Islet precursor cell (in vitro differentiated cells): ENCODE data around the gene GATA2.

Experiments
- DNase-seq: peaks from one replicate; pipeline ENCODE4 v3.0.0-alpha.2; 2018

Gene GATA2

GRCh38 chr3:128472449-128473179 is 20.4 kb downstream of the GATA2 start:
- no peak for DNase-seq

- DNase-seq = no peak
Measured at GRCh38 chr3:128471720-128472119, 21.3 kb downstream of the GATA2 start.

- DNase-seq = no peak
Measured at GRCh38 chr3:128471110-128471509, 21.9 kb downstream of the GATA2 start.

- no peak for DNase-seq
Measured at GRCh38 chr3:128470134-128470899, 22.7 kb downstream of the GATA2 start.

GRCh38 chr3:128469556-128469955 is 23.4 kb downstream of the GATA2 start:
- DNase-seq = no peak

- DNase-seq = no peak
Measured at GRCh38 chr3:128468791-128469527, 24.0 kb downstream of the GATA2 start.

- no peak for DNase-seq
Measured at GRCh38 chr3:128468285-128468790, 24.7 kb downstream of the GATA2 start.

- no peak for DNase-seq
Measured at GRCh38 chr3:128466840-128467541, 26.0 kb downstream of the GATA2 start, which contains the start of gene DNAJB8. Gene DNAJB8 (minus strand): TSS chr3:128466890. CDS start chr3:128463245, 3,645 bp downstream.

GRCh38 chr3:128464702-128465101 is 28.3 kb downstream of the GATA2 start:
- DNase-seq = no peak

- DNase-seq = no peak
Measured at GRCh38 chr3:128464188-128464587, 28.8 kb downstream of the GATA2 start.

- no peak for DNase-seq
Measured at GRCh38 chr3:128463771-128464170, 29.2 kb downstream of the GATA2 start.

- DNase-seq = no peak
Measured at GRCh38 chr3:128463354-128463753, 29.6 kb downstream of the GATA2 start.

GRCh38 chr3:128462931-128463330 is 30.1 kb downstream of the GATA2 start:
- DNase-seq = no peak

- DNase-seq = no peak
Measured at GRCh38 chr3:128462341-128462910, 30.6 kb downstream of the GATA2 start.

- DNase-seq = no peak
Measured at GRCh38 chr3:128461731-128462130, 31.3 kb downstream of the GATA2 start.

- no peak for DNase-seq
Measured at GRCh38 chr3:128459461-128459820, 33.6 kb downstream of the GATA2 start.

- no peak for DNase-seq
Measured at GRCh38 chr3:128458746-128459460, 34.1 kb downstream of the GATA2 start.

GRCh38 chr3:128457937-128458336 is 35.1 kb downstream of the GATA2 start:
- no peak for DNase-seq

- no peak for DNase-seq
Measured at GRCh38 chr3:128456776-128457715, 36.0 kb downstream of the GATA2 start.
